HG03520 (cell line): ENCODE data around the gene TRIB2.

Experiments
- ATAC-seq: cut with Tn5 transposase; IDR thresholded peaks from one replicate; pipeline ENCODE4 v1.9.1; 2021; ENCODE audit warnings: mild to moderate bottlenecking, moderate library complexity; ENCODE audit not compliant: unreplicated experiment

The TRIB2 gene

GRCh38 chr2:12737738-12738485 lies 21.2 kb downstream of the TRIB2 start:
- no peak for ATAC-seq

- no peak for ATAC-seq
Observed at GRCh38 chr2:12739721-12740254, 23.1 kb downstream of the TRIB2 start.

GRCh38 chr2:12741380-12741779 lies 24.6 kb downstream of the TRIB2 start:
- no peak for ATAC-seq

GRCh38 chr2:12742891-12743290 lies 26.2 kb downstream of the TRIB2 start:
- no peak for ATAC-seq

GRCh38 chr2:12750166-12750905 lies 33.6 kb downstream of the TRIB2 start:
- no peak for ATAC-seq

GRCh38 chr2:12754643-12755042 lies 37.9 kb downstream of the TRIB2 start:
- ATAC-seq = no peak

GRCh38 chr2:12755384-12755783 lies 38.6 kb downstream of the TRIB2 start:
- ATAC-seq = no peak

GRCh38 chr2:12759248-12759647 lies 42.5 kb downstream of the TRIB2 start:
- no peak for ATAC-seq

- ATAC-seq = no peak
Observed at GRCh38 chr2:12761104-12761503, 44.4 kb downstream of the TRIB2 start.

- ATAC-seq = no peak
Observed at GRCh38 chr2:12762337-12762736, 45.6 kb downstream of the TRIB2 start.

- ATAC-seq = no peak
Observed at GRCh38 chr2:12762976-12763375, 46.2 kb downstream of the TRIB2 start.

GRCh38 chr2:12763486-12763885 lies 46.8 kb downstream of the TRIB2 start:
- no peak for ATAC-seq

GRCh38 chr2:12764075-12764730 lies 47.5 kb downstream of the TRIB2 start:
- ATAC-seq = no peak

- no peak for ATAC-seq
Observed at GRCh38 chr2:12764849-12765605, 48.3 kb downstream of the TRIB2 start.

GRCh38 chr2:12766421-12766879 lies 49.7 kb downstream of the TRIB2 start:
- no peak for ATAC-seq

- ATAC-seq = no peak
Observed at GRCh38 chr2:12767541-12767940, 50.8 kb downstream of the TRIB2 start.

GRCh38 chr2:12767996-12768624 lies 51.4 kb downstream of the TRIB2 start:
- ATAC-seq = no peak

- ATAC-seq = no peak
Observed at GRCh38 chr2:12769492-12770105, 52.9 kb downstream of the TRIB2 start.

- no peak for ATAC-seq
Observed at GRCh38 chr2:12770300-12770968, 53.7 kb downstream of the TRIB2 start.
